Smooth muscle cell (in vitro differentiated cells): ENCODE data around the gene SPR. TPM values are rescaled to one million over a fixed set of nuclear protein-coding genes. Genes with fewer than 3 reads are reported as not detected.

Experiments
- DNase-seq: peaks from one replicate; lab custom pipeline; 2025; ENCODE audit not compliant: unreplicated experiment; lab: John Stamatoyannopoulos, UW
- H2AFZ ChIP-seq: fragments of 200-600 bp; sonication (generic); 2 replicates; pipeline ENCODE4 v1.6.0; 2016; ENCODE audit warnings: antibody characterized with exemption, low read depth, mild to moderate bottlenecking
- H3F3A ChIP-seq: fragments of 200-600 bp; sonication (generic); 2 replicates; pipeline ENCODE4 v1.6.0; 2017; ENCODE audit warnings: antibody characterized with exemption, low read depth
- H3K27ac ChIP-seq: fragments of 200-600 bp; sonication (generic); 2 replicates; pipeline ENCODE4 v1.5.1; 2016; ENCODE audit warnings: low read depth, mild to moderate bottlenecking
- H3K27me3 ChIP-seq: fragments of 200-600 bp; sonication (generic); 2 replicates; pipeline ENCODE4 v1.6.1; 2016; ENCODE audit warnings: low read depth, mild to moderate bottlenecking
- H3K36me3 ChIP-seq: fragments of 200-600 bp; sonication (generic); 2 replicates; pipeline ENCODE4 v1.5.1; 2016; ENCODE audit warnings: low read depth
- H3K4me1 ChIP-seq: fragments of 200-600 bp; sonication (generic); 2 replicates; pipeline ENCODE4 v1.5.1; 2016; ENCODE audit warnings: low read depth
- H3K4me2 ChIP-seq: fragments of 200-600 bp; sonication (generic); 2 replicates; pipeline ENCODE4 v1.6.0; 2016; ENCODE audit warnings: mild to moderate bottlenecking
- H3K4me3 ChIP-seq: fragments of 200-600 bp; sonication (generic); 2 replicates; pipeline ENCODE4 v1.5.1; 2016; ENCODE audit warnings: mild to moderate bottlenecking
- H3K79me2 ChIP-seq: fragments of 200-600 bp; sonication (generic); 2 replicates; pipeline ENCODE4 v1.6.0; 2016; ENCODE audit warnings: low read depth, mild to moderate bottlenecking
- H3K9ac ChIP-seq: fragments of 200-600 bp; sonication (generic); 2 replicates; pipeline ENCODE4 v1.6.0; 2016; ENCODE audit warnings: low read depth
- H3K9me3 ChIP-seq: fragments of 200-600 bp; sonication (generic); replicated peaks from 2 replicates; pipeline ENCODE4 v1.5.1; 2016; ENCODE audit warnings: low read depth
- H4K20me1 ChIP-seq: fragments of 200-600 bp; sonication (generic); 2 replicates; pipeline ENCODE4 v1.6.0; 2016; ENCODE audit warnings: low read depth
- CTCF ChIP-seq: fragments of 200-600 bp; sonication (generic); IDR thresholded peaks from 2 replicates; pipeline ENCODE4 v1.5.1; 2017; ENCODE audit warnings: borderline replicate concordance, mild to moderate bottlenecking, antibody characterized with exemption; ENCODE audit not compliant: insufficient read depth, poor library complexity, severe bottlenecking
- WGBS: methylation state at CpG from one replicate; pipeline ENCODE4 v1.1.7; 2016; ENCODE audit warnings: low lambda C conversion rate; 5-methylcytosine and 5-hydroxymethylcytosine counted together
- polyA plus RNA-seq: library from polyadenylated mRNA; unstranded; fragments of >200 nt; fragmentation: Nextera tagmentation; extraction: Ambion mirVana; gene quantifications from 2 replicates; pipeline ENCODE4 v1.2.1, GENCODE V29; 2016
- total RNA-seq: library from RNA; depleted of rRNA; stranded (reverse); fragments of >200 nt; gene quantifications from 2 replicates; pipeline ENCODE4 v1.2.3, GENCODE V29; 2014

Gene SPR
- total and polyA plus RNA-seq, 2 experiments from 2014 or later, result 4.1 to 13.2 TPM

- DNase-seq, result no peak
- WGBS, result 63% methylated on average over 6 of the region's 6 CpGs
- Histone ChIP-seq H2AFZ (no peak overlapping the region), H3F3A (no peaks in the 10 kb centered on the region), H3K4me1 (peaks cover 5% of the 10 kb centered on the region), H3K36me3 (no peaks in the 10 kb centered on the region), H3K4me2 (peak overlapping the region; percentile 37), H3K9me3 (no peaks in the 10 kb centered on the region), H4K20me1 (no peaks in the 10 kb centered on the region), H3K9ac (no peak overlapping the region), H3K27ac (no peak overlapping the region), H3K79me2 (no peaks in the 10 kb centered on the region), H3K4me3 (no peak overlapping the region), H3K27me3 (no peaks in the 10 kb centered on the region)
- no peak for TF ChIP-seq CTCF
These were observed 53.2 kb downstream of the SPR start for GRCh38 chr2:72940361-72940760.

- Histone ChIP-seq H3K79me2 (no peaks in the 10 kb centered on the region), H2AFZ (no peak overlapping the region), H3K9ac (no peak overlapping the region), H3K4me3 (no peak overlapping the region), H3K27ac (no peak overlapping the region), H3K36me3 (no peaks in the 10 kb centered on the region), H3K9me3 (no peaks in the 10 kb centered on the region), H3K27me3 (no peaks in the 10 kb centered on the region), H4K20me1 (no peaks in the 10 kb centered on the region), H3K4me2 (peak overlapping the region; percentile 37), H3F3A (no peaks in the 10 kb centered on the region), H3K4me1 (peaks cover 5% of the 10 kb centered on the region)
- WGBS, result 22% methylated on average over 6 of the region's 6 CpGs
- TF ChIP-seq CTCF, result no peak
- DNase-seq, result no peak
These were observed 53.6 kb downstream of the SPR start for GRCh38 chr2:72940786-72941185.

Other genes starting within 250 kb of the SPR start
- gene EXOC6B, start 61.4 kb upstream of the SPR start, total RNA-seq, result 19.7 and 34.6 TPM in 2 replicates
- gene EXOC6B, start 61.4 kb upstream of the SPR start, polyA plus RNA-seq, result 6.9 and 8.8 TPM in 2 replicates
- not detected in 2 replicates for gene EMX1, start 30.1 kb downstream of the SPR start, total RNA-seq
- not detected in 2 replicates for gene EMX1, start 30.1 kb downstream of the SPR start, polyA plus RNA-seq
- 6.9 and 8.8 TPM in 2 replicates for gene SFXN5, start 184.3 kb downstream of the SPR start, total RNA-seq
- 8.3 and 19.2 TPM in 2 replicates for gene SFXN5, start 184.3 kb downstream of the SPR start, polyA plus RNA-seq
- gene RAB11FIP5, start 225.5 kb downstream of the SPR start, total RNA-seq, result 23.3 and 24.3 TPM in 2 replicates
- gene RAB11FIP5, start 225.5 kb downstream of the SPR start, polyA plus RNA-seq, result 31.3 and 32.0 TPM in 2 replicates